B cell (primary cell): ENCODE data around the gene ZDHHC14. TPM values are rescaled to one million over a fixed set of nuclear protein-coding genes. Genes with fewer than 3 reads are reported as not detected.

ENCODE experiments used
- ATAC-seq: fragments of 200-7000 bp; cut with Tn5 transposase; one replicate; pipeline ENCODE4 v1.10.0; 2021; ENCODE audit warnings: low read depth, mild to moderate bottlenecking, moderate number of reproducible peaks, moderate library complexity
- CTCF ChIA-PET: fragments of 350-600 bp; sonication (Branson Sonifier 250); formaldehyde crosslinking; loops from one replicate; lab custom pipeline; 2021; ENCODE audit warnings: antibody characterized with exemption, inconsistent platforms; lab: Charles Lee
- POLR2A ChIA-PET: fragments of 350-600 bp; sonication (Branson Sonifier 250); formaldehyde crosslinking; loops from one replicate; lab custom pipeline; 2021; ENCODE audit warnings: antibody characterized with exemption; lab: Charles Lee
- DNase-seq: peaks from one replicate; pipeline ENCODE4 v3.0.0; 2013
- H2AFZ ChIP-seq: 2 replicates; pipeline ENCODE4 v1.6.1; 2012; ENCODE audit warnings: mild to moderate bottlenecking, low read depth, low read length; ENCODE audit not compliant: insufficient read depth, poor library complexity, severe bottlenecking
- H3K27ac ChIP-seq, 2 donors: 1 replicate in 1 of 2; 2 replicates in 1 of 2; pipeline ENCODE4 v1.5.1; 2012 to 2013; ENCODE audit warnings: low read length in 2 of 2, mild to moderate bottlenecking in 2 of 2, moderate library complexity in 1 of 2
- H3K27me3 ChIP-seq, 4 experiments: fragments of 200-600 bp in 1 of 4; sonication (generic) in 1 of 4; replicated peaks in 1 of 4; 1 replicate in 2 of 4; 2 replicates in 2 of 4; pipeline versions ENCODE4 v1.6.1 to v1.7.0; 2013 to 2016; ENCODE audit warnings: low read length in 3 of 4, mild to moderate bottlenecking in 2 of 4, mixed read lengths in 1 of 4, moderate library complexity in 1 of 4; ENCODE audit not compliant: insufficient read depth in 4 of 4, control insufficient read depth in 3 of 4; ENCODE audit errors: control extremely low read depth in 1 of 4
- H3K36me3 ChIP-seq, 2 experiments: replicated peaks in 1 of 2; 1 replicate in 1 of 2; 2 replicates in 1 of 2; pipeline versions ENCODE4 v1.6.1 to v1.7.1; 2013; ENCODE audit warnings: low read length in 1 of 2; ENCODE audit not compliant: insufficient read depth in 2 of 2, control insufficient read depth in 1 of 2; ENCODE audit errors: control extremely low read depth in 1 of 2, extremely low read depth in 1 of 2
- H3K4me1 ChIP-seq, 2 donors: fragments of 200-600 bp in 1 of 2; sonication (generic) in 1 of 2; 1 replicate in 1 of 2; 2 replicates in 1 of 2; pipeline versions ENCODE4 v1.5.1 to v1.6.1; 2013 to 2017; ENCODE audit warnings: low read length in 2 of 2; ENCODE audit not compliant: control insufficient read depth in 2 of 2, insufficient read depth in 2 of 2
- H3K4me2 ChIP-seq: replicated peaks from 2 replicates; pipeline ENCODE3; 2012; ENCODE audit warnings: mild to moderate bottlenecking, low read depth, low read length; ENCODE audit not compliant: poor library complexity, severe bottlenecking
- H3K4me3 ChIP-seq, 5 experiments: fragments of 200-600 bp in 1 of 5; sonication (generic) in 1 of 5; 1 replicate in 3 of 5; 2 replicates in 2 of 5; pipeline versions ENCODE4 v1.5.1 to v1.7.0; 2011 to 2016; ENCODE audit warnings: low read length in 4 of 5, mild to moderate bottlenecking in 4 of 5, low read depth in 2 of 5, control low read depth in 1 of 5, moderate library complexity in 1 of 5; ENCODE audit not compliant: insufficient read depth in 1 of 5; ENCODE audit errors: control extremely low read depth in 1 of 5, extremely low read depth in 1 of 5
- H3K79me2 ChIP-seq: fragments of 200-600 bp; sonication (generic); one replicate; pipeline ENCODE4 v1.6.0; 2016; ENCODE audit warnings: low read length; ENCODE audit not compliant: control insufficient read depth, insufficient read depth
- H3K9ac ChIP-seq: fragments of 200-600 bp; sonication (generic); 2 replicates; pipeline ENCODE4 v1.6.1; 2017; ENCODE audit warnings: mild to moderate bottlenecking, low read length, moderate library complexity
- H3K9me3 ChIP-seq, 3 donors: one replicate each; pipeline versions ENCODE4 v1.6.1 to v1.7.1; 2013; ENCODE audit warnings: low read length in 2 of 3; ENCODE audit not compliant: control insufficient read depth in 2 of 3, insufficient read depth in 1 of 3; ENCODE audit errors: control extremely low read depth in 1 of 3
- H4K20me1 ChIP-seq: 2 replicates; pipeline ENCODE4 v1.6.0; 2012; ENCODE audit warnings: mild to moderate bottlenecking, low read length; ENCODE audit not compliant: insufficient read depth, control insufficient read depth, poor library complexity, severe bottlenecking
- H3K27ac Mint-ChIP-seq: one replicate; pipeline ENCODE4 v1.8.0; 2021; ENCODE audit warnings: mixed read lengths
- H3K27me3 Mint-ChIP-seq: one replicate; pipeline ENCODE4 v1.8.0; 2021; ENCODE audit warnings: mixed read lengths
- H3K4me1 Mint-ChIP-seq: one replicate; pipeline ENCODE4 v1.8.0; 2021; ENCODE audit warnings: mixed read lengths
- H3K4me3 Mint-ChIP-seq: one replicate; pipeline ENCODE4 v1.8.0; 2021; ENCODE audit warnings: mixed read lengths
- H3K9me3 Mint-ChIP-seq: one replicate; pipeline ENCODE4 v1.8.0; 2022; ENCODE audit warnings: mixed read lengths; ENCODE audit not compliant: insufficient read depth
- CTCF ChIP-seq: fragments of 200-600 bp; IDR thresholded peaks from one replicate; pipeline ENCODE4 v1.8.0; 2022; ENCODE audit warnings: antibody characterized with exemption, mild to moderate bottlenecking
- EZH2 ChIP-seq: IDR thresholded peaks from 2 replicates; pipeline ENCODE4 v1.6.1; 2012; ENCODE audit warnings: borderline replicate concordance, low read depth, mild to moderate bottlenecking, moderate library complexity, low read length; ENCODE audit not compliant: insufficient read depth, poor library complexity, severe bottlenecking
- WGBS: methylation state at CpG from one replicate; pipeline ENCODE4 v1.1.5; 2013; ENCODE audit warnings: missing lambda C conversion rate; ENCODE audit not compliant: insufficient coverage; 5-methylcytosine and 5-hydroxymethylcytosine counted together
- intact Hi-C: fragments of 100-400 bp; cut with micrococcal nuclease; formaldehyde crosslinking; loops from one replicate; pipeline ENCODE4 v1.10.0; 2022
- polyA plus RNA-seq: library from polyadenylated mRNA; depleted of rRNA; stranded (reverse); fragments of >200 nt; gene quantifications from 2 replicates; pipeline ENCODE4 v1.2.3, GENCODE V29; 2012
- total RNA-seq, 2 donors: library from RNA; stranded (reverse); fragments of 120-200 nt in 1 of 2; gene quantifications; 1 replicate in 1 of 2; 2 replicates in 1 of 2; pipeline versions ENCODE4 v1.2.3 to v1.2.4, GENCODE V29; 2013 to 2022

ZDHHC14 gene
- total and polyA plus RNA-seq, 2 donors (not counting 1 experiment from before 2014, with no cell fraction given): 8.8 to 50.4 TPM

- Histone ChIP-seq H3K27ac (no peak overlapping the region), H3K4me3 (no peak overlapping the region), H3K4me2 (no peak overlapping the region), H3K4me1 (peaks cover 12% of the 10 kb centered on the region in 2 donors), H3K9ac (no peak overlapping the region), H3K9me3 (no peaks in the 10 kb centered on the region), H2AFZ (no peak overlapping the region), H3K79me2 (peaks cover 1% of the 10 kb centered on the region), H3K27me3 (no peaks in the 10 kb centered on the region), H3K36me3 (peaks cover 0 to 36% of the 10 kb centered on the region in 2 experiments), H4K20me1 (no peaks in the 10 kb centered on the region)
- ChIA-PET CTCF (no interaction called here), POLR2A (no interaction called here)
- Mint-ChIP-seq H3K27ac (no peak overlapping the region), H3K9me3 (no peaks in the 10 kb centered on the region), H3K27me3 (no peaks in the 10 kb centered on the region), H3K4me1 (no peaks in the 10 kb centered on the region), H3K4me3 (no peak overlapping the region)
- intact Hi-C loops: no loop called here
- no peak for DNase-seq
- TF ChIP-seq CTCF: no peak
- no peak for TF ChIP-seq EZH2
- WGBS: 97% methylated on average over 14 of the region's 23 CpGs
- no peak for ATAC-seq
These were observed 254.6 kb downstream of the ZDHHC14 start for GRCh38 chr6:157635388-157636244.

DNA sequence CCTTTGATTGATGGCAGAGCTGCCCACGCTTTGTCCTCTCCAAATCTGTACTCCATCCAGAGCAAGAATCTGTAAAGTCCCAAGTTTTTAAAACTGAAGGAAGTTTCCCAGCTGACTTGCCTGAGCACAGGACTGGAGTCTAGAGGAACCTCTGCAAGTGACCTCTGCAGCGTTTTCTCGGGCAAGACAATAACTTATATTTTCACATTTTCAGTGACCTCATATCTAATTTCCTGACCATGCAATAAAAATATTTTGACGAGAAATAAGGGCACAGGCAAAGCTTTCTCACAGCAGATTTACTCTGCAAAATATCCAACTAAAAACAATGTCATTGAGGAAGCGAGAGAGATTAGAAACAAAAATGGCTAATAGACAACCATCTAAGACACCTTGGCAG, 256.5 kb downstream of the ZDHHC14 start:
- peaks cover 12% of the 10 kb centered on the region in 2 donors for H3K4me1 ChIP-seq
- ChIA-PET CTCF (no interaction called here), POLR2A (no interaction called here)
- Mint-ChIP-seq H3K27me3 (no peaks in the 10 kb centered on the region), H3K9me3 (no peaks in the 10 kb centered on the region), H3K4me1 (no peaks in the 10 kb centered on the region), H3K27ac (no peak overlapping the region), H3K4me3 (no peak overlapping the region)
- no peak overlapping the region for H3K4me3 ChIP-seq
- no peak overlapping the region for H3K9ac ChIP-seq
- H3K4me2 ChIP-seq: no peak overlapping the region
- no peaks in the 10 kb centered on the region for H3K9me3 ChIP-seq
- no peaks in the 10 kb centered on the region for H3K79me2 ChIP-seq
- H3K27me3 ChIP-seq: no peaks in the 10 kb centered on the region
- ATAC-seq: no peak
- TF ChIP-seq CTCF: no peak
- no peak for TF ChIP-seq EZH2
- intact Hi-C loops: no loop called here
- 97% methylated on average over 4 of the region's 5 CpGs for WGBS
- no peak overlapping the region for H2AFZ ChIP-seq
- H4K20me1 ChIP-seq: no peaks in the 10 kb centered on the region
- DNase-seq: no peak
- H3K36me3 ChIP-seq: peaks cover 0 to 32% of the 10 kb centered on the region in 2 experiments
- no peak overlapping the region for H3K27ac ChIP-seq
